ENCODE data around the gene C2orf80. TPM values are rescaled to one million over a fixed set of nuclear protein-coding genes. Genes with fewer than 3 reads are reported as not detected.

The C2orf80 gene
- total RNA-seq, 2 donors from 2014 or later: not detected

- no peak for DNase-seq (ENCODE audit: low spot score)
- no peaks in the 10 kb centered on the region for H3K36me3 ChIP-seq
- no peaks in the 10 kb centered on the region for H3K4me1 ChIP-seq
- TF ChIP-seq, protein P1, sequence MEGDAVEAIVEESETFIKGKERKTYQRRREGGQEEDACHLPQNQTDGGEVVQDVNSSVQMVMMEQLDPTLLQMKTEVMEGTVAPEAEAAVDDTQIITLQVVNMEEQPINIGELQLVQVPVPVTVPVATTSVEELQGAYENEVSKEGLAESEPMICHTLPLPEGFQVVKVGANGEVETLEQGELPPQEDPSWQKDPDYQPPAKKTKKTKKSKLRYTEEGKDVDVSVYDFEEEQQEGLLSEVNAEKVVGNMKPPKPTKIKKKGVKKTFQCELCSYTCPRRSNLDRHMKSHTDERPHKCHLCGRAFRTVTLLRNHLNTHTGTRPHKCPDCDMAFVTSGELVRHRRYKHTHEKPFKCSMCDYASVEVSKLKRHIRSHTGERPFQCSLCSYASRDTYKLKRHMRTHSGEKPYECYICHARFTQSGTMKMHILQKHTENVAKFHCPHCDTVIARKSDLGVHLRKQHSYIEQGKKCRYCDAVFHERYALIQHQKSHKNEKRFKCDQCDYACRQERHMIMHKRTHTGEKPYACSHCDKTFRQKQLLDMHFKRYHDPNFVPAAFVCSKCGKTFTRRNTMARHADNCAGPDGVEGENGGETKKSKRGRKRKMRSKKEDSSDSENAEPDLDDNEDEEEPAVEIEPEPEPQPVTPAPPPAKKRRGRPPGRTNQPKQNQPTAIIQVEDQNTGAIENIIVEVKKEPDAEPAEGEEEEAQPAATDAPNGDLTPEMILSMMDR (IDR thresholded peaks at IDR 0.05): no peak
- H3K27me3 ChIP-seq: no peaks in the 10 kb centered on the region
- no peak overlapping the region for H3K4me3 ChIP-seq
- peaks cover 0 to 4% of the 10 kb centered on the region in 2 donors for H3K9me3 ChIP-seq
- H3K27ac ChIP-seq: no peak overlapping the region
These were observed 42.1 kb downstream of the C2orf80 start for GRCh38 chr2:208147759-208148158.

DNA sequence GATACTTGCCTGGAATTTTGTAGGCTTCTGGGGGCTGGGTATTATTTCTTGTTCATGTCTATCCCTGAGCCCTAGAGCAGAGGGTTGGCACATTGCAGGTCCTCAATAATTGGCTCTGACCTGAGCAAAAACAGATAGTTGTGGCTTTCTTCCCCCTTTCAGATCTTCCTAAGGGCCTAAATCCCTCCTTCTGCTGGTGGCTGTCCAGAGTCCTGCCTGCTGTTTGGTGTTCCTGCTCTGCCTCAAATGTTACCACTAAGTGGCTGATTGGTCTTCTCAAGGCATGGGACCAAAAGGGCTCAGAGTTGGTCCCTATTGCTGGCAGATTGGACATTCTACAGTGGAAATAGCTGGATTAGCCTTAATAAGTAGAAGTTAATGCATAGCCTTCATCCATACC is 42.8 kb downstream of the C2orf80 start:
- TF ChIP-seq, protein P1 (IDR thresholded peaks at IDR 0.05): no peak
- peaks cover 0 to 4% of the 10 kb centered on the region in 2 donors for H3K9me3 ChIP-seq
- H3K36me3 ChIP-seq: no peaks in the 10 kb centered on the region
- H3K4me1 ChIP-seq: no peaks in the 10 kb centered on the region
- no peaks in the 10 kb centered on the region for H3K27me3 ChIP-seq
- no peak for DNase-seq (ENCODE audit: low spot score)
- no peak overlapping the region for H3K27ac ChIP-seq
- no peak overlapping the region for H3K4me3 ChIP-seq

DNA sequence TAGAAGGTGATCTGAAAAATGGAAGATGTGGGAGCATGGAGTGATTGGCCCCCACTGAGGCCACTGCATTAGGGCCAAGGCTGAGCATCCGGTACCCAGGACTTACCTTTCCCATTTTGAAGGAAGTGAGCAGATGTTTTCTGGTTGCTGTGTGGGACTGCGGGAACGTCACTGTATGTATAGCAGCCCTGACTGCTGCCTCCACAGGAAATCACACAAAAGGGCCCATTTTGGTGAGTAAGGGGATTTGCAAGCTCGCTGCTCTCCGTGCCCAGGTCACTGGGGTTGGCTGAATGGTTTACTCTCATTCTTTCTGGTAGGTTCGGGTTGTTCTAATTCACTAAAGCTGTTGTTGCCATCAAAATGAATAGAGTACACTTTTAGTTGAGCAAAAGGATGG is 43.8 kb downstream of the C2orf80 start, which contains the start of gene CRYGB:
CRYGB (minus strand) TSS at position 153 of the 400 bp plus-strand sequence; CDS start at position 115, 38 bp downstream.
- H3K36me3 ChIP-seq: no peaks in the 10 kb centered on the region
- no peak within 1 kb of the TSS for H3K27ac ChIP-seq
- no peaks in the 10 kb centered on the region for H3K27me3 ChIP-seq
- H3K4me1 ChIP-seq: no peaks in the 10 kb centered on the region
- H3K9me3 ChIP-seq: no peaks in the 10 kb centered on the region
- no peak within 1 kb of the TSS for H3K4me3 ChIP-seq
- no peak for DNase-seq (ENCODE audit: low spot score)
- TF ChIP-seq, protein P1 (IDR thresholded peaks at IDR 0.05): no peak

DNA sequence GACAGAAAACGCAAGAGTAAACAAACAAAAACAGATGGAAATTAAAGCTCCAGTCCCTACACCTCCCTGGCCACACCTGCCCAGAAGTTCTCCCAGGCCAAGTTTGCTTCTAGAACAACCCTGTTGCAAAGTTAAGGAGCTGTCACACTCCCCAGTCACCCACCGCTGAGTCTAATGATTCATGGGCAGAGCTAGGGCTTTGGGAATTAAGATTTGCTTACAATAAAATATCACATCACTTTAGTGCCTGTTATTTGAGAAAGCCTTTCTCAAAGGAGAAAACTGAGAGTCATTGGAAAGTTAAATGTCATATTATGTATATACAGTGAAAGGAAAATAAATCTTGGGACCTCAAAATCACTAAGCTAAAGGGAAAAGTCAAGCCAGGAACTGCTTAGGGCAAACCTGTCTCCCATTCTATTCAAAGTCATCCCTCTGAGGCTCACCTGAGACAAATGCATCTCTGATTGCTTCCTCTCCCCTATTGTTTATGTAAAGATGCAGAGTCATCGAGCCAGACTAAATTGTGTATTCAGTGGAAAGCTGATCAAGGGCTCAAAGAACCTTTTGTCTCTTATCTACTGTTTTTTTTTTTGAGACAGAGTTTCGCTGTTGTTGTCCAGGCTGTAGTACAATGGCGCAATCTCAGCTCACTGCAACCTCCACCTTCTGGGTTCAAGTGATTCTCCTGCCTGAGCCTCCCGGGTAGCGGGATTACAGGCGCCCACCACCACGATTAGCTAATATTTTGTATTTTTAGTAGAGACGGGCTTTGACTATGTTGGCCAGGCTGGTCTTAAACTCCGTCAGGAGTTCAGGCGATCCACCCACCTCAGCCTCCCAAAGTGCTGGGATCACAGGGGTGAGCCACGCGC is 46.7 kb downstream of the C2orf80 start:
- H3K36me3 ChIP-seq: no peaks in the 10 kb centered on the region
- no peak overlapping the region for H3K4me3 ChIP-seq
- H3K9me3 ChIP-seq: no peaks in the 10 kb centered on the region
- no peaks in the 10 kb centered on the region for H3K27me3 ChIP-seq
- H3K27ac ChIP-seq: no peak overlapping the region
- no peaks in the 10 kb centered on the region for H3K4me1 ChIP-seq
- DNase-seq (ENCODE audit: low spot score): no peak
- TF ChIP-seq, protein P1 (IDR thresholded peaks at IDR 0.05): no peak

GRCh38 chr2:208142240-208142924 is 47.4 kb downstream of the C2orf80 start:
- Histone ChIP-seq H3K4me1 (no peaks in the 10 kb centered on the region), H3K9me3 (no peaks in the 10 kb centered on the region)
- TF ChIP-seq, protein P1 (IDR thresholded peaks at IDR 0.05): no peak

More at GRCh38 chr2:208142240-208142924, 47.4 kb downstream of the C2orf80 start:
- Histone ChIP-seq H3K27ac (no peak overlapping the region), H3K4me3 (no peak overlapping the region), H3K27me3 (no peaks in the 10 kb centered on the region), H3K36me3 (no peaks in the 10 kb centered on the region)
- no peak for DNase-seq (ENCODE audit: low spot score)

All from right atrium auricular region (tissue), 2 donors.